Testis (tissue), 3 donors: ENCODE measurements around the gene TMEM126B. TPM values are rescaled to one million over a fixed set of nuclear protein-coding genes. Genes with fewer than 3 reads are reported as not detected.

ENCODE experiments used
- DNase-seq: peaks from one replicate; pipeline ENCODE4 v3.0.0-alpha.2; 2019
- H3K27ac ChIP-seq, 2 donors: fragments of 200-600 bp; sonication (generic); one replicate each; pipeline ENCODE4 v1.5.1; 2019
- H3K27me3 ChIP-seq: fragments of 200-600 bp; sonication (generic); one replicate; pipeline ENCODE4 v1.5.1; 2019
- H3K36me3 ChIP-seq: fragments of 200-600 bp; sonication (generic); one replicate; pipeline ENCODE4 v1.5.1; 2017; ENCODE audit warnings: low read depth; ENCODE audit errors: missing control alignments
- H3K4me1 ChIP-seq: fragments of 200-600 bp; sonication (generic); one replicate; pipeline ENCODE4 v1.5.1; 2019
- H3K4me3 ChIP-seq, 2 donors: fragments of 200-600 bp; sonication (generic); one replicate each; pipeline ENCODE4 v1.5.1; 2017 to 2019
- H3K9me3 ChIP-seq: fragments of 200-600 bp; sonication (generic); one replicate; pipeline ENCODE4 v1.5.1; 2017
- POLR2A ChIP-seq: fragments of 450-650 bp; IDR thresholded peaks from one replicate; pipeline ENCODE4 v1.6.1; 2017; ENCODE audit warnings: antibody characterized with exemption, mild to moderate bottlenecking, moderate library complexity
- WGBS, 2 donors: methylation state at CpG; one replicate each; pipeline ENCODE4 v1.1.5; 2018; 5-methylcytosine and 5-hydroxymethylcytosine counted together
- intact Hi-C: fragments of 100-400 bp; cut with DNase I; formaldehyde crosslinking; loops from one replicate; pipeline ENCODE4 v1.15.1; 2023; ENCODE audit warnings: low total_unique reads
- polyA plus RNA-seq: library from polyadenylated mRNA; stranded (reverse); fragments of 350-450 nt; fragmentation: Illumina TruSeq; extraction: RNeasy Lipid Tissue Mini Kit (QIAGEN cat#74804); gene quantifications from one replicate; pipeline ENCODE4 v1.2.3, GENCODE V29; 2014; ENCODE audit warnings: low read depth, low replicate concordance; ENCODE audit not compliant: insufficient read depth
- total RNA-seq, 2 donors: library from RNA; depleted of rRNA; stranded (reverse); fragments of >200 nt; gene quantifications; one replicate each; pipeline ENCODE4 v1.2.3, GENCODE V29; 2016
- TF ChIP-seq, protein P1 (sequence below), 3 experiments: fragments of 450-650 bp in 2 of 3; fragments of 200-600 bp in 1 of 3; sonication (generic) in 1 of 3; IDR thresholded peaks; one replicate each; pipeline ENCODE4 v1.5.1; 2016 to 2019; ENCODE audit warnings: antibody characterized with exemption in 3 of 3, mild to moderate bottlenecking in 2 of 3, moderate library complexity in 1 of 3

The TMEM126B gene
- total and polyA plus RNA-seq, 3 donors from 2014 or later, result 25.7 to 36.2 (median 35.0) TPM

DNA sequence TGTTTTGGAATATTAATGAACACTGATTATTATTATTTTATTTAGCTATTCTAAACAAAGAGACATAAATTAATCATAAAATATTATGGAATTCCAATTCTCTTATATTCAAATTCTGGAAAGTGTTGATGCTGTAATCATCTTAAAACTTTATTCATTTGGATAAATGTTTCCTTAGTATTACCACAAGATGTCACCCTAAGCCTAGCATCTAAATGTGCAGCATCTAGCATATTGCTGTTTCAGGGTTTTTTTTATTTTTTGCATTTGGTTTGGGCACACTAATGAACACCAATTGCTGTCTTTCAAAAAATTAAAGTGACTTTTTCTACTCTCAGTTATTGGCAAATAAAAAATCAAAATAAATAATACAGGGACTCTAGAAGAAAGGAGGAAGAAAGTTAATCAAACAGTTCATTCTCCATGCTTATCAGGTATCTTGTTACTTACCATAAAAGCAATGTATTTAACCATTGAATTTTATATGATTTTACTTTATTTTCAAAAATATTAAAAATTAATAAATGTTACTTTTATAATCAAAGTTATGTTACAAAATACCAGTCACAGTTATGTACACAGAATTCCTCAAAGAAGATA lies 33.0 kb upstream of the TMEM126B start:
- H3K4me1 ChIP-seq, result no peaks in the 10 kb centered on the region
- H3K27ac ChIP-seq, result no peak overlapping the region
- no peaks in the 10 kb centered on the region for H3K27me3 ChIP-seq
- H3K9me3 ChIP-seq, result no peaks in the 10 kb centered on the region
- no peak overlapping the region for H3K4me3 ChIP-seq
- TF ChIP-seq, protein P1, sequence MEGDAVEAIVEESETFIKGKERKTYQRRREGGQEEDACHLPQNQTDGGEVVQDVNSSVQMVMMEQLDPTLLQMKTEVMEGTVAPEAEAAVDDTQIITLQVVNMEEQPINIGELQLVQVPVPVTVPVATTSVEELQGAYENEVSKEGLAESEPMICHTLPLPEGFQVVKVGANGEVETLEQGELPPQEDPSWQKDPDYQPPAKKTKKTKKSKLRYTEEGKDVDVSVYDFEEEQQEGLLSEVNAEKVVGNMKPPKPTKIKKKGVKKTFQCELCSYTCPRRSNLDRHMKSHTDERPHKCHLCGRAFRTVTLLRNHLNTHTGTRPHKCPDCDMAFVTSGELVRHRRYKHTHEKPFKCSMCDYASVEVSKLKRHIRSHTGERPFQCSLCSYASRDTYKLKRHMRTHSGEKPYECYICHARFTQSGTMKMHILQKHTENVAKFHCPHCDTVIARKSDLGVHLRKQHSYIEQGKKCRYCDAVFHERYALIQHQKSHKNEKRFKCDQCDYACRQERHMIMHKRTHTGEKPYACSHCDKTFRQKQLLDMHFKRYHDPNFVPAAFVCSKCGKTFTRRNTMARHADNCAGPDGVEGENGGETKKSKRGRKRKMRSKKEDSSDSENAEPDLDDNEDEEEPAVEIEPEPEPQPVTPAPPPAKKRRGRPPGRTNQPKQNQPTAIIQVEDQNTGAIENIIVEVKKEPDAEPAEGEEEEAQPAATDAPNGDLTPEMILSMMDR (IDR thresholded peaks at IDR 0.05), result peak; percentile 9 to 49 (median 45)
- no peak for TF ChIP-seq POLR2A
- intact Hi-C loops, result no loop called here
- no peak for DNase-seq
- no peaks in the 10 kb centered on the region for H3K36me3 ChIP-seq

DNA sequence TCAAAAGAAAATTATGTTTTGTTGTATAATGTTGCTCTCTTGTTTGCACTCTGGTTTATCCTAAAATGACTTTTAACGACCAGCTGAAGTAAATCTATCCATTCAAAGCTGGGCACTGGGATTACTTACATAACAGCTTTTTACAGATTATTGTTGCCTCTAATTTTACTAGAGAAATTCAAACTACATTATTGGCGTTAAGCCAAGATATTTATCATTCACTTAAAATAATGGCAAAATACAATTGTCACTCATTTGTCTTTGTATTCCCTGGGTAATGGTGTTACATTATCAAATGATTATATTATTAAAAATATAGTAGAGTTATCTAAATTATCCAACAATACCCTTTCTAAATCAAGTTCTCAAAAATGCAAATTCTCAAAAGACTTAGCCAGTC lies 31.5 kb upstream of the TMEM126B start:
- TF ChIP-seq, protein P1 (IDR thresholded peaks at IDR 0.05), result no peak
- 76 to 80% methylated on average over 2 of the region's 2 CpGs for WGBS, 2 donors
- no peaks in the 10 kb centered on the region for H3K4me1 ChIP-seq
- no peak overlapping the region for H3K4me3 ChIP-seq
- DNase-seq, result no peak
- H3K9me3 ChIP-seq, result no peaks in the 10 kb centered on the region
- H3K27ac ChIP-seq, result no peak overlapping the region
- intact Hi-C loops, result no loop called here
- no peaks in the 10 kb centered on the region for H3K27me3 ChIP-seq
- no peaks in the 10 kb centered on the region for H3K36me3 ChIP-seq

DNA sequence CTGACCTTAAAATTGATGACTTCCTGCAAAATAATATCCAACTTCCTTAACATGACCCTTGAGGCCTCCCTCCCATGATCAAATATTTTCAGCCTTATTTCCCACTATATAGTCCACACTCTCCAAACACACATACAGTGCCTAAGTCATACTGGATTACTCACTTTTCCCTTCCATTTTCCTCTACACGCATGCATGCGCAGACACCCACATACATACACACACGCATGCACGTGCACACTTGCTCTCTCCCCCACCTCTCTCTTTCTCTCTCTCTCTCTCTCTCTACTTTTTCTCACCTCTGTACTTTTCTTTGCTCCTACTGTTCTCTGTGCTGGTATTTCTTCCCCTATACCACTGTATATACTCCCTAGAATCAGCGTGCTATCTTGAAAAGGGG lies 29.3 kb upstream of the TMEM126B start:
- TF ChIP-seq, protein P1 (IDR thresholded peaks at IDR 0.05), result no peak
- TF ChIP-seq POLR2A, result no peak
- no peak overlapping the region for H3K27ac ChIP-seq
- H3K9me3 ChIP-seq, result no peaks in the 10 kb centered on the region
- H3K27me3 ChIP-seq, result no peaks in the 10 kb centered on the region
- no peaks in the 10 kb centered on the region for H3K36me3 ChIP-seq
- intact Hi-C loops, result no loop called here
- 61 to 67% methylated on average over 5 of the region's 5 CpGs for WGBS, 2 donors
- H3K4me3 ChIP-seq, result no peak overlapping the region
- no peaks in the 10 kb centered on the region for H3K4me1 ChIP-seq
- DNase-seq, result no peak

DNA sequence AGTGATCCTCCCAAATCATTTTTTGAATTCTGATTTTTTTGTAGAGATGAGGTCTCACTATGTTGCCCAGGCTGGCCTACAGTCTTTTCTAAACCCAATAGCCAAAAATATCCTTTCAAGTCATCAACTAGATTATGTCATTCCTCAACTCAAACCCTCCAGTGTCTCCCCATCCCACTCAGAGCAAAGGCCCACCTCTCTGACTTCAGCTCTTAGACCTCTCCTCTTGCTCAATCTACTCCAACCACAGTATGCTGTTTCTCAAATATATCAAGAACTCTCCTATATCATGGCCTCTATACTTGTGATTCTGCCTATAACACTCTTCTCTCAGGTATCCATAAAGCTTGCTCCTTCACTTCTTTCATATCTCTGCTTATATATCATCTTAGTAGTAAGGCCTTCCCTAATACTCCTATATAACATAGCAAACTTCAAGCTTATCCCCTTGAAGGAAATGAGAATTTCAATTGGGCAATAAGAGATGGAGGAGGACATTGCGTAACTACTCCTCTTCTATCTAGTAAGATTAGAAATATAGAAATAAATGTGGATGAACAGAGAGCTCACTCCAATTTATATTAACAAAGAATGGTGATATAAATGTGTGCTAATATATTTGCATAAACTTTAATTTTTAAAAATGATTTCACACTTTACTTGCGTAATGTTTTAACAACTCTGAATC lies 25.7 kb upstream of the TMEM126B start:
- no peak overlapping the region for H3K27ac ChIP-seq
- WGBS, 2 donors, result 97 to 98% methylated on average over 2 of the region's 2 CpGs
- intact Hi-C loops, result no loop called here

More for the DNA sequence above, 25.7 kb upstream of the TMEM126B start:
- DNase-seq, result no peak
- H3K9me3 ChIP-seq, result no peaks in the 10 kb centered on the region
- no peaks in the 10 kb centered on the region for H3K27me3 ChIP-seq
- H3K36me3 ChIP-seq, result no peaks in the 10 kb centered on the region
- TF ChIP-seq, protein P1 (IDR thresholded peaks at IDR 0.05), result no peak
- no peak for TF ChIP-seq POLR2A
- no peaks in the 10 kb centered on the region for H3K4me1 ChIP-seq
- H3K4me3 ChIP-seq, result no peak overlapping the region
